ENCODE data around the gene SLC38A10. TPM values are rescaled to one million over a fixed set of nuclear protein-coding genes. Genes with fewer than 3 reads are reported as not detected.

The SLC38A10 gene
- total RNA-seq, 1 donor from 2014 or later = 261 TPM

GRCh38 chr17:81313776-81314397 is 18.8 kb upstream of the SLC38A10 start:
- intact Hi-C loops (cut with DNase I) = no loop called here
- no peak overlapping the region for H3K27ac ChIP-seq
- H3K36me3 ChIP-seq = no peaks in the 10 kb centered on the region
- no peaks in the 10 kb centered on the region for H3K9me3 ChIP-seq
- no peak for DNase-seq (ENCODE audit: low spot score in 2 of 2)
- H3K27me3 ChIP-seq = no peaks in the 10 kb centered on the region
- H3K4me3 ChIP-seq = no peak overlapping the region
- TF ChIP-seq CTCF (IDR thresholded peaks at IDR 0.05) = no peak
- peaks cover 0 to 8% of the 10 kb centered on the region in 2 donors for H3K4me1 ChIP-seq

- Histone ChIP-seq H3K36me3 (no peaks in the 10 kb centered on the region), H3K27ac (no peak overlapping the region), H3K4me3 (no peak overlapping the region), H3K4me1 (peaks cover 0 to 8% of the 10 kb centered on the region in 2 donors), H3K9me3 (no peaks in the 10 kb centered on the region), H3K27me3 (no peaks in the 10 kb centered on the region)
- no peak for TF ChIP-seq CTCF (IDR thresholded peaks at IDR 0.05)
- no peak for DNase-seq (ENCODE audit: low spot score in 2 of 2)
- intact Hi-C loops (cut with DNase I) = no loop called here
Observed at GRCh38 chr17:81312624-81313325, 17.7 kb upstream of the SLC38A10 start.

DNA sequence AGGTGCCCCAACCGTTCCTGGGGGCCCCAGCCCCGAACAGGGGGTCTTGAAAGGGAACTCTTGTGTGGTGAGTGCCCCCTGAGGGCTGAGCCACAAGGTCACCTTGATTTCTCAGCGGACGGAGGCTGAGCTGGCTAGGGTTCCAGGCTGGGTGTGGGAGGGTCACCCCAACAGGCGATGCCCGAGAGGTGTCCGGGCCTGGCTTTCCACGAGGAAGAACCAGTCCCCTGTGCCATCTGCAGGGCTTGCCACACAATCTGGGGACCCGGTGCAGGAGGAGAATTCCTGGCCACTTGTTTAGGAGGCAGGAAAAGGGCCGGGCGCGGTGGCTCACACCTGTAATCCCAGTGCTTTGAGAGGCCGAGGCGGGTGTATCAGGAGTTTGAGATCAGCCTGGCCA is 16.8 kb upstream of the SLC38A10 start:
- Histone ChIP-seq H3K4me3 (no peak overlapping the region), H3K27ac (no peak overlapping the region), H3K9me3 (no peaks in the 10 kb centered on the region), H3K36me3 (no peaks in the 10 kb centered on the region), H3K27me3 (no peaks in the 10 kb centered on the region), H3K4me1 (peaks cover 0 to 8% of the 10 kb centered on the region in 2 donors)
- intact Hi-C loops (cut with DNase I) = no loop called here
- DNase-seq (ENCODE audit: low spot score in 2 of 2) = no peak
- TF ChIP-seq CTCF (IDR thresholded peaks at IDR 0.05) = no peak

DNA sequence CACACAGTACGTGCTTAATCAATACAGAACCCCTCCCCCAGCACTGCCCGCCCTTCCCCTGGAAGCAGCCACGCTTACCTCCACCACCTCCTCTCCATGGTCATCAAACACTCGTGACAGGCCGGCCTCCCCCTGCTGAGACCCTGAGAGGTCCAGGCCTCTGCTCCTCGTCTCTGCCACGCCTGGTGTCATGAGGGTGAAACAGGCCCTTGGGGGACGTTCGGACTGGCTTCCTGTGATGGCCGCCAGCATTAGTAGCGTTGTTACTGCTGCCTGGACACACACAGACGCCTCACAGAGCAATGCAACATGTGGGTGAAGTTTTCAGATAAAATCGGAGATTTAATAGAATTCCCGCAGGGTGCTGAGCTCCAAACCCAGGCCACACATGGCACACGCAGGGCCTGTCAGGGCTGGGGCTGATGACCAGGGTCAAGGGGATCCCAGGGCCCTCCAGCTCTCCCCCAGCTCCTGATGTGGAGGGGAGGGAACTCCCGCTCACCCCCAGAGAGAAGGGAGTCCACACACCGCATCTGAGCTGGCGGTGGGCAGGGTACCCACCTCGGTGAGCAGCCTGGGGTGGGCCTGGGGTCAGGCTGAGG is 15.9 kb upstream of the SLC38A10 start:
- H3K36me3 ChIP-seq = no peaks in the 10 kb centered on the region
- DNase-seq (ENCODE audit: low spot score in 2 of 2) = no peak
- TF ChIP-seq CTCF (IDR thresholded peaks at IDR 0.05) = no peak
- peaks cover 0 to 8% of the 10 kb centered on the region in 2 donors for H3K4me1 ChIP-seq
- intact Hi-C loops (cut with DNase I) = no loop called here
- no peak overlapping the region for H3K27ac ChIP-seq
- no peaks in the 10 kb centered on the region for H3K27me3 ChIP-seq
- no peak overlapping the region for H3K4me3 ChIP-seq
- no peaks in the 10 kb centered on the region for H3K9me3 ChIP-seq

DNA sequence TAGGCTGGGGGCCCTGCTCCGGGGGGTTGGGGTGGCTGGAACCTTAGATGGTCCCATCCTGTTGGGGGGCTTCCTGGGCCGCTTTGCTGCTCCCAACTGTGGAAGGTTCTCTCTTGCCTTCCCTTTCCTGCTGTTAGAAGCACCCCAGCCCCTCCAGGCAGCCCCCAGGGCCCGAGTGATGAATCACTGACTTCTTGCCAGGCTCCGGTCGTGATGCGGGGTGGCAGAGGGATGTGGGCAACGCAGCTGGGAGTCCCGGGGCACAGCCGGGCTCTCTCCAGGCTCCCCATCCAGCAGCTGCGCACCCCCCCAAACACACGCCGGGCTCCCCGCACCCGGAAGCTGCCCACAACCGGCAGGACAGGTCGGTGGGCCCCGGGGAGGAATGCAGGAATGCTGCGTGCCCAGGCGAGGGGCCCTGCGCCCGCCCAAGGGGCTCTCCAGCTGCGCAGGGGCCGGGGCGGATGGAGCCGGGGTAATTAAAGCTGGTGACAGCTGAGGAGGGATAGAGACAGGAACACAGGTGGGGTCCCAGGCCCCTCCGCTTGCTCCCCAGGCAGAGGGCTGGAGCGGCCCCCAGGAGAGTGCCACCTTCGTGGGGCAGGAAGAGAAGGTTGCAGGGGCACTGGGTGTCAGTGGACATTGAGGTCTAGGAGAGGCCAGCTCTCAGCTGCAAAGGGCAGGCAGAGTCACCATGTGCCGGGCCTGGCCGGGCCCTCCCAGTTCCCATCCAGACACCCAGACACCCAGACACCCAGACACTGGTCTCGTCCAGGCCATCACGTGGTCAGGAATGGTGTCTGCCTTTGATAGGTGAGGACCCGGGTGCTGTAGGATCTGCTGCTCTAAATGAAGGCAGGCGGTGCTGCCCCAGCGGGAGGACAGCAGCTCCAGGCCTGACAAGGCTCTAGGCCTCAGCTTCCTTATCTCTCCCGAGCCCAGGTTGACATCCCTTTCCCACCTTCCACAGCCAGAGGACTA is 15.0 kb upstream of the SLC38A10 start:
- no peaks in the 10 kb centered on the region for H3K36me3 ChIP-seq
- no peak for TF ChIP-seq CTCF (IDR thresholded peaks at IDR 0.05)
- peak overlapping the region in 1 of 2 donors; percentile 62 for H3K27ac ChIP-seq
- intact Hi-C loops (cut with DNase I) = no loop called here
- no peak overlapping the region for H3K4me3 ChIP-seq
- H3K27me3 ChIP-seq = no peaks in the 10 kb centered on the region
- no peaks in the 10 kb centered on the region for H3K9me3 ChIP-seq
- no peak for DNase-seq (ENCODE audit: low spot score in 2 of 2)
- peaks cover 0 to 8% of the 10 kb centered on the region in 2 donors for H3K4me1 ChIP-seq

Data from ascending aorta (tissue), 2 donors.